ENCODE data around the gene NFATC4.

The NFATC4 gene

DNA sequence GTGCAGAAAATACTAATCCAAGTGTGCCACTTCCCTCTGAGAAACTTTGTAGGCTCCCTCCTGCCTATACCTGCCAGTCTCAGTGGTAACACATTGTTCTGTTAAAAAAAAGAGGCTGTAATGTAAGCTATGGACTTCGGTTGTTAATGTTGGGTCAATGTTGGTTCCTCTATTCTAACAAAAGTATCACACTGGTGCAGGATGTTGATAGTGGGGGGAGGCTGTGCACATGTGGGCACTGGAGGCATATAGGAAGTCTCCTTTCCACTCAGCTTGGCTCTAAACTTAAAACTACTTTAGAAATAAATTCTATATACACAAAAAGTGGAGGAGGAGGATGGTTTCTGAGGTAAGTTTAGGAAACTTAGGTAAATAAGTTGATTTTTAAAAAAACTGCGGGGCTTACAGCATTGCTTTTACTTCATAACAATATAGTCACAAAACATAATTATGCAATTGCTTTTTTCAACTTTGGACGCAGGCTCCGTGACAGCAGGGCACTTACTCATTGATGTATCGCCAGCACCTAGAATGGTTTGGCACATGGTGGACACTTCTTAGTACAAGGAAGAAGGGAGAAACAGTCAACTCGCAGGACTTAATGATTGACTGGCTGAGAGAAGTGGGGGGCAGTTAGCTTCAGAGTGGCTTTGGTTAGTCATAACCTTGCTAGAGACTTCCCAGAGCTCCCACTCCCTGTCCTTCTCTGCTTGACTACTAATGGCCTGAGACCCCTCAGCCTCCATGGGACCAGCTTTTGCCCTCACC, 22.9 kb downstream of the NFATC4 start:
- no peak for DNase-seq

DNA sequence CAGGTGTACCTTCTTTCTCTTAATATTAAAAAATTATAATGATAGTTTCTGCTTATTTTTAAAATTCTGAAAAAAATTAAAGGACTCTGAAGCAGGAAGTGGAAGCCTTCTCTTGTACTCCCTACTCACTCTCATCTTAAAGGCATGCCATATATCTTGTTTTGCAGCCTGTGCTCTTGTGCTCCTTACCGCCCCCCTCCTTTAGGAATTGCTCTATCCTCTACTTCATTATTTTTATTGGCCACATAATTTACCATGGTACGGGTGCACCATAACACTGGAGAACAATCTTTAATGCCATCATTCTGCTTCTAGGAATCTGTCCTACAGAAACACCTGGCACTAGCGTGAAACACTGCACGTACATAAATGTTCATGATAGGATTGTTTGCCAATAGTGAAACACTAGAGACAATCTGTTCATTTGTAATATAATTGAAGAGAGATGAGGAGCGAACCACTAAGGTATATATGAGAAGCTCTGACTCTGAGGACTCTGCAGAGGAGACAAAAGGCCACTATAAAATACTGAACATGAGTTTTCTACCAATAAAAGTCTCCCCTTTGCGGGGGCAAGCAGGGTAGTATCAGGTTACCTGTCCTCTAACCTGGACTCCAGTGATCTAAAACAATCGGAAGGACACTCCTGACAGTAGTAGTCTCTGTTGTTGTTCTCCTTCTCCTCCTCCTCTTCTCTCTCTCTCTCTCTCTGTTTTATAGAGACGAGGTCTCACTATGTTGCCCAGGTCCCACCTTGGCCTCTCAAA, 24.5 kb downstream of the NFATC4 start:
- DNase-seq = no peak

DNA sequence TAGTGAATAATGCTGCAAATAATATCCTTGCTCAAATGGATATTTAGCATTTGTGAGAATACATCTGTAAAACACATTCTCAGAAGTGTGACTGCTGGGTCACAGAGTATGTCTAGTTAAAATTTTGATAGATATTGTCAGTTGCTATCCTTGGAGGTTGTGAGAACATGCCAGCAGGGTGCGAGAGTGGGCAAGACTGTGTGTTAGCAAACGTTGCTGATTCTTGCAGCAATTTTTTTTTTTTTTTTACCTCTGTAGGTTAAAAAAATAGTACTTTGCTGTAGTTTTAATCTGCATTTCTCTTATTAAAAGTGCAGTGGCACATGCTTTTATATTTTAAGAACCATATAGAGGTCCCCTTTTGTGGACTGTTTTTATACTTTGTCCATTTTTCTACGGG, 26.3 kb downstream of the NFATC4 start:
- no peak for DNase-seq

- no peak for DNase-seq
Measured at GRCh38 chr14:24395609-24396582, 27.9 kb downstream of the NFATC4 start.

GRCh38 chr14:24397639-24398292, 29.8 kb downstream of the NFATC4 start:
- DNase-seq = no peak

GRCh38 chr14:24398293-24398652, 30.3 kb downstream of the NFATC4 start:
- no peak for DNase-seq

DNA sequence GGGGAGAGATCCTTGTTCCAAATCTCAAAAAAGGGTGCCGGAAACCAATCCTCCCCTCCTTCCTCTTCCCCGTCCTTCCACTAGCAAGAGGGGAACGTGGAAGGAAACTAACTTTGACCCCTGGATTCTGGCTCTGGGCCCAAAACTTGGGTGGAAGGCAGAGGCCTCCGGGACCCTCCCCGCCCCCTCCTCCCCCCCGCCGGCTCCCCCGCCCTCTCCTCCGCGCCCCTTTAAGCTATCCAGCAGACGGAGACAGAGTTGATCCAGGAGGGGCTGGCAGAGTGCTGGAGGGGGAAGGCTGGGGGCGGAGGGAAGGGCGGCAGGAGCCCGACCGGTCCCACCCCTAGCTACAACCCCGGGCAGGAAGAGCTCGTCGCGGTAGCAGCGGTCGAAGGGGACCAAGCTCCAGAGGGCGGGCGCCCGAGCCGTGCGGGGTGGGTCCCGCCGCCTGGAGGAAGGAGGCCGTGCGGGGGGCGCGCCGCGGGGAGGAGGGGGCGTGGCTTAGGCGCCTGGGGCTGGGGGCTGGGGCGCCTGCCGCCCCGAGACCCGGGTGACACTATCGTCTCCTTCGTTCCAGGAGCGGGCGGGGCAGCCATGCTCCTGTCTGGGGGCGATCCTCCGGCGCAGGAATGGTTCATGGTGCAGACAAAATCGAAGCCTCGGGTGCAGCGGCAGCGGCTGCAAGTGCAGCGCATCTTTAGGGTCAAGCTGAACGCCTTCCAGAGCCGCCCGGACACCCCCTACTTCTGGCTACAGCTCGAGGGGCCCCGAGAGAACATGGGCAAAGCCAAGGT, 30.9 kb downstream of the NFATC4 start, which contains the start of gene NYNRIN:
NYNRIN (plus strand) TSS at position 351 of the 794 bp plus-strand sequence; CDS start at position 595, 244 bp downstream.
- no peak for DNase-seq

DNA sequence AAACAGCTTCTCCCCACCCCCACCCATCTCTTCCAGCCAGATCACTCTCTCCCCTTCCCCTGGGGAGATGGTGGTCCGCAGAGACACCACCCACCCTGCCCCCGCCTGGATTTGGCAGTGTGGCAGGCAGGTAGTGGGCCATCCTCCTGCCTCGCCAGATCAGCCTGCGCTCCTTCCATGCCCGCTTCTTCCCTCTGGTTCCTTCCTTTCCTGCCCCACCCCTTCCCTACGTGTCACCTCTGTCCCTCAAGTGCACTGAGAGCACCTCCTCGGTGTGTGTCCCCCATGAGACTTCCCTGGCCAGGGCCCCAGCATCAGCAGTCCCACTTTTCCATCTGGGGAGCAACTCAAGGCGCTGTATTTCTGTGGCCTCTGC, 31.5 kb downstream of the NFATC4 start:
- no peak for DNase-seq

- DNase-seq = no peak
Measured at GRCh38 chr14:24399999-24400718, 32.2 kb downstream of the NFATC4 start.

DNA sequence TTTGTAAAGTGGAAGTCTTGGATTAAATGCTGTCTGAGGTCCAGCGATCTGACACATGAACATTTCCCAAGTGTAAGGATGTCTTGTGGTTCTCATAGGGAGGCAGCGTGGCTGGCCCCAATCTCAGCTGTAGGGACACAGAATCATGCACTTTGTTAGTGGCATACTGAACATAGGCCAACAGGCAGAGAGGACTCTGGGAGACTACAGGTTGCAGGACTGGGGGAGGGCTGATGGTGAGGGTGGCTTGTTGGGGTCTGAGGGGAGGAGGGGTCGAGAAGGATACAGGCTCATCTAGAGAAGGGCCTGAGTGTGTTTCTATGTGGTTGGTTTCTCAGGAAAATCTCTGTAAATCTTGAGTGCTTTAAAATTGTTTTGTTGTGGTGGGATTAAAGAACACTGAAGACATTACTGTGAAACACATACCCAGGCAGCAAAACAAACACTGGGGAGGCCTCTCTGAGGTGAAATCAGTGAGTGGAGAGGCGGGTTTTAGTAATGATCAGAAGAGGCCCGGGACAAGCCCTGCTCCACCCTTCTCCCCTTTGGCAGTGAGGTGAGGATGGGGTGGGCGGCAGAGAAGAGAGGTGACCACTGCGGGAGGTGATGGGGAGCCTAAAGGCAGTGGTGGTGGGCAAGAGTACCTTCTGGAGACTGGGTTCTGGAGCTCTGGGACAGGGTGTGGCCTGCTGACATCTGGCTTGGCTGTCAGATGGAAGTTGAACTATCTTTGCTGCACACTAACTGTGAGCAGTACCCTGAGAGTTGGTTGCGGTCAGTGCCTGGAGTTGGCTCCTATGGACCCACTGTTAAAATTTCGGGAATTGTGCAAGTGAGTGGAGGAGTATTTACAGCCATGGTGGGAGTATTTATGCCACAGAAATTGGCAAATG, 34.1 kb downstream of the NFATC4 start:
- no peak for DNase-seq

GRCh38 chr14:24403294-24403998, 35.5 kb downstream of the NFATC4 start:
- no peak for DNase-seq

DNA sequence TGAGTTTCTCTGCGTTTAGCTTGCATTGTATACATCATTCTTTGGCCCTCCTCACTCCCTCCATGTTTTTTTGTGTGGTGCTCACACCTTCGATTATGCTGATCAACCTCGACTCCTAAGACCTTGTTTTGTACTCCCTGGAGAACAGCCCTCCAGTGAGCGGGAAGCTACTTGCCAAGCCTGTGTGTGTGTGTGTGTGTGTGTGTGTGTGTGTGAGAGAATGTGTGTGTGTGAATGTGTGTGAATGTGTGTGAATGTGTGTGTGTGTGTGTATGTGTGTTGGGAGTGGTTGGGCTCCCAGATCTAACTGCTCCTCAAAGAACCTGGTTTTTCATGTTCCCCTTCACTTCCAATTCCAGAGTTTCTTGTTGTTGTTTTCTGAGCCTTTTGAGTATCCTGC, 36.8 kb downstream of the NFATC4 start:
- no peak for DNase-seq

DNA sequence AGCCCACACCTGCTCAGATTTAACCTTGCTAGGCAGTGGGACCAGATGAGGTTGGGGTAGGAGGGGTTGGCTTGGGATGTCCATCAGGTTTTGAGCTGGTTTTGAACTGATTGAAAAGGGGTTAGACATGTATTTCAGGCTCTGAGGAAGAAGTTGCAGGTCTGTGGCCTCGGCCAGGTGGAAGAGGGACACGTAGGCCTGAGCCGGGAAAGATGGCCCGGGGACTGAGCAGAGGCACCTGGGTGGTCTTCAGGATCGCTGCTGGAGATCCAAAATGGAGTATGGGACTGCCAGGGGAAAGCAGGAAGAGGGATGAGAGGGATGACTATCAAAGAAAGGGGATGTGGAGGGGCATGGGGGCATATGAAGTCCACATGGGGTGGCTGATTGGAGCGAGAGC, 38.4 kb downstream of the NFATC4 start:
- DNase-seq = no peak

- no peak for DNase-seq
Measured at GRCh38 chr14:24407608-24408325, 39.8 kb downstream of the NFATC4 start.

DNA sequence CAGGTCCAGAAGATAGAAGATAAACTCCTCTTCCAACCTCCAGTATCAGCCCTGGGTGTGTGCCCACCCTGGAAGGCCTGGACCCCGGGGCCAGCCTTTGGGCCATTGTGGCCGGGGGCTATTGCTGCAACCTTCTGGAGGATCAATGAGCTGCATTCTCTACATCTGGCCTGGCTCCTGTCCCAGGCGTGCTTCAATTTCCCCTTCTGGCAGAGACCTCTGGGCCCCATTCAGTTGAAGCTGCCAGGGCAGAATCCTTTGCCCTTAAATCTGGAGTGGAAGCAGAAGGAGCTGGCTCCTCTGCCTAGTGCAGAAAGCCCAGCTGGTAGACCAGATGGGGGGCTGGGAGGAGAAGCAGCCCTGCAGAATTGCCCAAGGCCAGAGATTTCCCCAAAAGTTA, 40.8 kb downstream of the NFATC4 start:
- no peak for DNase-seq

DNA sequence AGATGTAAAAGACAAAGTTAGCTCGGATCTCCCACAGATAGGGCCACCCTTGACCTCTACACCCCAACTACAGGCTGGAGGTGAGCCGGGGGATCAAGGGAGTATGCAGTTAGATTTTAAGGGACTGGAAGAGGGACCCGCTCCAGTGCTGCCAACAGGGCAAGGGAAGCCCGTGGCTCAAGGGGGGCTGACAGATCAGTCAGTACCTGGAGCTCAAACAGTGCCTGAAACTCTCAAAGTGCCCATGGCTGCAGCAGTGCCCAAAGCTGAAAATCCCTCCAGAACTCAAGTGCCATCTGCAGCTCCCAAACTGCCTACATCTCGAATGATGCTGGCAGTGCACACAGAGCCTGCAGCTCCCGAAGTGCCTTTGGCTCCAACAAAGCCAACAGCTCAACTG, 41.2 kb downstream of the NFATC4 start:
- no peak for DNase-seq

DNA sequence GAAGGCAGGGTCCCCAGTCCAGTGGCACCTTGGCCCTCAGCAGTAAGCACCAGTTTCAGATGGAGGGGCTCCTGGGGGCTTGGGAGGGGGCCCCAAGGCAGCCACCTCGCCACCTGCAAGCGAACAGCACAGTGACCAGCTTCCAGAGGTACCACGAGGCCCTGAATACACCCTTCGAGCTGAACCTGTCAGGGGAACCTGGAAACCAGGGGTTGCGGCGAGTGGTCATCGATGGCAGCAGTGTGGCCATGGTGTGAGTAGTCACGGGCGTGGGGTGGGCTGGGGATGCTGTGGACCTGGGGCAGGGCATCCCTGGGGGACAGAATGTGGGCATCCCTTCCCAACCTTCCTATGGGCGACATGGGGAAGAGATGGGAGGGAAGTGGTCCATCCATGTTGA, 42.0 kb downstream of the NFATC4 start:
- DNase-seq = no peak

All from activated CD4-positive, alpha-beta T cell treated with anti-CD3 and anti-CD28 coated beads, Interleukin-2, Interleukin-6, amounts not matched to agents 100 ng/mL and 50 ng/mL, durations not matched to agents 16 hours and 8 hours (primary cell).